ENCODE results near the gene HIRA.
"Not testable (repeated sequence)": the region's sequence is repeated elsewhere in the genome, so short reads cannot be mapped to it uniquely, and the experiment has no call there.

HIRA gene

GRCh38 chr22:19330865-19331418, 100.6 kb downstream of the HIRA start:
- Histone ChIP-seq H2BK15ac (replicated peaks; ENCODE audit: low read depth) (no peak overlapping the region), H3K79me1 (ENCODE audit: low read length) (no peaks in the 10 kb centered on the region), H2AK5ac (ENCODE audit: low read length) (no peak overlapping the region), H3K4me1 (ENCODE audit: control insufficient read depth, low read depth, low read length) (no peaks in the 10 kb centered on the region), H3K27me3 (ENCODE audit: insufficient read depth, low read length, poor library complexity) (no peaks in the 10 kb centered on the region), H3K4ac (ENCODE audit: low read depth, low read length) (no peak overlapping the region), H3K79me2 (ENCODE audit: control insufficient read depth, insufficient read depth, low read length) (no peaks in the 10 kb centered on the region), H3K23ac (ENCODE audit: low read length) (no peak overlapping the region), H2BK120ac (ENCODE audit: low read depth, low read length) (no peak overlapping the region), H4K5ac (ENCODE audit: low read length) (no peak overlapping the region), H3K4me2 (ENCODE audit: low read length) (no peak overlapping the region), H2BK5ac (ENCODE audit: low read length) (no peak overlapping the region), H3K9ac (ENCODE audit: low read length) (no peak overlapping the region), H3K4me3 (ENCODE audit: low read length) (no peak overlapping the region), H3K56ac (ENCODE audit: low read length) (no peak overlapping the region), H3K36me3 (ENCODE audit: control insufficient read depth, insufficient read depth, low read length) (peaks cover 11% of the 10 kb centered on the region), H3K27ac (ENCODE audit: low read depth, low read length) (no peak overlapping the region), H3K18ac (ENCODE audit: low read length) (no peak overlapping the region), H4K8ac (ENCODE audit: low read depth, low read length) (no peak overlapping the region)
- no peak for DNase-seq
- no CpG with 5 or more reads among the region's 13 CpGs for WGBS (ENCODE audit: extremely low coverage, insufficient coverage, low lambda C conversion rate)

DNA sequence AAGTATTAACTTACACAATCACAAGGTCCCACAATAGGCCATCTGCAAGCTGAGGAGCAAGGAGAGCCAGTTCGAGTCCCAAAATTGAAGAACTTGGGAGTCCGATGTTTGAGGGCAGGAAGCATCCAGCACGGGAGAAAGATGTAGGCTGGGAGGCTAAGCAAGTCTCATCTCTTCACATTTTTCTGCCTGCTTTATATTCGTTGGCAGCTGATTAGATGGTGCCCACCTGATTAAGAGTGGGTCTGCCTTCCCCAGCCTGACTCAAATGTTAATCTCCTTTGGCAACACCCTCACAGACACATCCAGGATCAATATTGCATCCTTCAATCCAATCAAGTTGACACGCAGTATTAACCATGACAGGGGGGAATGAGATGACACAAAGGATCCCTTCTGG, 101.3 kb downstream of the HIRA start:
- H3K36me3 ChIP-seq (ENCODE audit: control insufficient read depth, insufficient read depth, low read length) = peaks cover 11% of the 10 kb centered on the region
- H3K4ac ChIP-seq (ENCODE audit: low read depth, low read length); H3K18ac ChIP-seq (ENCODE audit: low read length); H3K79me2 ChIP-seq (ENCODE audit: control insufficient read depth, insufficient read depth, low read length); H3K27me3 ChIP-seq (ENCODE audit: insufficient read depth, low read length, poor library complexity); DNase-seq; H4K8ac ChIP-seq (ENCODE audit: low read depth, low read length); H3K9ac ChIP-seq (ENCODE audit: low read length); H3K4me2 ChIP-seq (ENCODE audit: low read length); H3K23ac ChIP-seq (ENCODE audit: low read length); H3K27ac ChIP-seq (ENCODE audit: low read depth, low read length); H3K56ac ChIP-seq (ENCODE audit: low read length); H2BK15ac ChIP-seq (replicated peaks; ENCODE audit: low read depth); H2BK120ac ChIP-seq (ENCODE audit: low read depth, low read length); H3K79me1 ChIP-seq (ENCODE audit: low read length); H3K4me3 ChIP-seq (ENCODE audit: low read length); H2AK5ac ChIP-seq (ENCODE audit: low read length); H2BK5ac ChIP-seq (ENCODE audit: low read length); H4K5ac ChIP-seq (ENCODE audit: low read length); H3K4me1 ChIP-seq (ENCODE audit: control insufficient read depth, low read depth, low read length): not testable (repeated sequence)
- WGBS (ENCODE audit: extremely low coverage, insufficient coverage, low lambda C conversion rate) = no CpG with 5 or more reads among the region's 5 CpGs

DNA sequence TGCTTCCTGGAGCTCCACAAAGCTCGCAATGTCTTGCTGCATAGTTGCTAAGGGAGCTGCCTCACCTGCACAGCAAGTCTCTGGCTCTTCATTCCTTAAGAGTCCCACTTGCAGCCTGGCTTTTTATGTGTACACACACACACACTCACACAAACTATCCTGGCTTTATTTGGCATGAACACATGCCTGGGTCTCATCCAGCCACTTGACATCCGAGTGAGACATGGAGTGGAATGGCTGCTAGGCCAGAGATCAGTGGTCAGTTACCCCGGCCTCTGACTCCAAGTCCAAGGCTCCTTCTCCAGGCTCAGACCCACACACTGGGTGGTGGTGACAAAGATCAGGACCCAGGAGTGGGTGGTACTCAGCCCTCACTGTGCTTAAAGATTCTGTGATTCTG, 102.1 kb downstream of the HIRA start:
- no peak overlapping the region for H3K56ac ChIP-seq (ENCODE audit: low read length)
- no peak overlapping the region for H2BK120ac ChIP-seq (ENCODE audit: low read depth, low read length)
- H3K36me3 ChIP-seq (ENCODE audit: control insufficient read depth, insufficient read depth, low read length) = peaks cover 11% of the 10 kb centered on the region
- H3K23ac ChIP-seq (ENCODE audit: low read length) = no peak overlapping the region
- no peak overlapping the region for H3K4me3 ChIP-seq (ENCODE audit: low read length)
- no peak overlapping the region for H2BK5ac ChIP-seq (ENCODE audit: low read length)
- no peak overlapping the region for H3K4ac ChIP-seq (ENCODE audit: low read depth, low read length)
- no peak overlapping the region for H3K18ac ChIP-seq (ENCODE audit: low read length)
- H3K27me3 ChIP-seq (ENCODE audit: insufficient read depth, low read length, poor library complexity) = no peaks in the 10 kb centered on the region
- H2BK15ac ChIP-seq (replicated peaks; ENCODE audit: low read depth) = no peak overlapping the region
- no peak overlapping the region for H4K5ac ChIP-seq (ENCODE audit: low read length)
- no peak overlapping the region for H3K4me2 ChIP-seq (ENCODE audit: low read length)
- no peak overlapping the region for H2AK5ac ChIP-seq (ENCODE audit: low read length)
- WGBS (ENCODE audit: extremely low coverage, insufficient coverage, low lambda C conversion rate) = no CpG with 5 or more reads among the region's 3 CpGs
- no peaks in the 10 kb centered on the region for H3K79me1 ChIP-seq (ENCODE audit: low read length)
- no peaks in the 10 kb centered on the region for H3K79me2 ChIP-seq (ENCODE audit: control insufficient read depth, insufficient read depth, low read length)
- H3K9ac ChIP-seq (ENCODE audit: low read length) = no peak overlapping the region
- H3K4me1 ChIP-seq (ENCODE audit: control insufficient read depth, low read depth, low read length) = no peaks in the 10 kb centered on the region
- no peak overlapping the region for H3K27ac ChIP-seq (ENCODE audit: low read depth, low read length)
- no peak overlapping the region for H4K8ac ChIP-seq (ENCODE audit: low read depth, low read length)
- no peak for DNase-seq

GRCh38 chr22:19325296-19325948, 106.1 kb downstream of the HIRA start:
- Histone ChIP-seq H3K18ac (ENCODE audit: low read length) (no peak overlapping the region), H3K27me3 (ENCODE audit: insufficient read depth, low read length, poor library complexity) (no peaks in the 10 kb centered on the region), H3K79me1 (ENCODE audit: low read length) (no peaks in the 10 kb centered on the region), H3K36me3 (ENCODE audit: control insufficient read depth, insufficient read depth, low read length) (peaks cover 4% of the 10 kb centered on the region), H3K4me3 (ENCODE audit: low read length) (no peak overlapping the region), H4K5ac (ENCODE audit: low read length) (no peak overlapping the region), H2BK120ac (ENCODE audit: low read depth, low read length) (no peak overlapping the region), H3K27ac (ENCODE audit: low read depth, low read length) (no peak overlapping the region), H3K23ac (ENCODE audit: low read length) (no peak overlapping the region), H3K56ac (ENCODE audit: low read length) (no peak overlapping the region), H3K79me2 (ENCODE audit: control insufficient read depth, insufficient read depth, low read length) (no peaks in the 10 kb centered on the region), H3K4me1 (ENCODE audit: control insufficient read depth, low read depth, low read length) (no peaks in the 10 kb centered on the region), H2AK5ac (ENCODE audit: low read length) (no peak overlapping the region), H3K4ac (ENCODE audit: low read depth, low read length) (no peak overlapping the region), H4K8ac (ENCODE audit: low read depth, low read length) (no peak overlapping the region), H3K9ac (ENCODE audit: low read length) (no peak overlapping the region), H3K4me2 (ENCODE audit: low read length) (no peak overlapping the region), H2BK5ac (ENCODE audit: low read length) (no peak overlapping the region), H2BK15ac (replicated peaks; ENCODE audit: low read depth) (no peak overlapping the region)
- WGBS (ENCODE audit: extremely low coverage, insufficient coverage, low lambda C conversion rate) = no CpG with 5 or more reads among the region's 5 CpGs
- DNase-seq = no peak

DNA sequence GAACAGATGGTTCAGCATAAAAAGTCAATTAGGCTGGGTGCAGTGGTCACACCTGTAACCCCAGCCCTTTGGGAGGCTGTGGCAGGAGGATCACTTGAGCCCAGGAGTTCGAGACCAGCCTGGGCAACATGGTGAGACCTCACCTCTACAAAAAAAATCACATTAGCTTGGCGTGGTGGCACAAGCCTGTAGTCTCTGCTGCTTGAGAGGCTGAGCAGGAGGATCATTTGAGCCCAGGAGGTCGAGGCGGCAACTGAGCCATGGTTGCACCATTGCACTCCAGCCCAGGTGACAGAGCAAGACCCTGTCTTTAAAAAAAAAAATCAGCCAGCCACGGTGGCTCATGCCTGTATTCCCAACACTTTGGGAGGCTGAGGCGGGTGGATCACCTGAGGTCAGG, 108.1 kb downstream of the HIRA start:
- H3K18ac ChIP-seq (ENCODE audit: low read length); H3K4me1 ChIP-seq (ENCODE audit: control insufficient read depth, low read depth, low read length); H3K4ac ChIP-seq (ENCODE audit: low read depth, low read length); H3K79me2 ChIP-seq (ENCODE audit: control insufficient read depth, insufficient read depth, low read length); H3K9ac ChIP-seq (ENCODE audit: low read length); H4K8ac ChIP-seq (ENCODE audit: low read depth, low read length); H3K4me3 ChIP-seq (ENCODE audit: low read length); H2BK15ac ChIP-seq (replicated peaks; ENCODE audit: low read depth); H3K4me2 ChIP-seq (ENCODE audit: low read length); H3K27ac ChIP-seq (ENCODE audit: low read depth, low read length); H3K23ac ChIP-seq (ENCODE audit: low read length); H2AK5ac ChIP-seq (ENCODE audit: low read length); H2BK120ac ChIP-seq (ENCODE audit: low read depth, low read length); H3K36me3 ChIP-seq (ENCODE audit: control insufficient read depth, insufficient read depth, low read length); H2BK5ac ChIP-seq (ENCODE audit: low read length); DNase-seq; H3K27me3 ChIP-seq (ENCODE audit: insufficient read depth, low read length, poor library complexity); H3K79me1 ChIP-seq (ENCODE audit: low read length); H4K5ac ChIP-seq (ENCODE audit: low read length); H3K56ac ChIP-seq (ENCODE audit: low read length): not testable (repeated sequence)
- WGBS (ENCODE audit: extremely low coverage, insufficient coverage, low lambda C conversion rate) = no CpG with 5 or more reads among the region's 6 CpGs

DNA sequence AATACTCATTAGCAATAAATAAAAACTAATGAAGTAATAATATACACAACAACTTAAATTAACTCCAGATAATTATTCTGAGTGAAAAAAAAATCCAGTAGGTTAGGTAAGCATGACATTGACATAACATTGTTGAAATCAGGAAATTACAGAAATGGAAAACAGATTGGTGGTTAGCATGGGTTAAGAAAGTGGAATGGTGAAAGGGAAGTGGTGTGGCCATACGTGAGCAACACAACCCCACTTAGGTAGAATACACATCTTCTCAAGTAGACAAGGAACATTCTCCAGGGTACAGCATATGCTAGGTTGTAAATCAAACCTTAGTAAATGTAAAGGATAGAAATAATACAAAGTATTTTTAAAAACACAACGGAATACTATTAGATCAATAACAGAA, 109.8 kb downstream of the HIRA start:
- Histone ChIP-seq H3K18ac (ENCODE audit: low read length) (no peak overlapping the region), H2BK5ac (ENCODE audit: low read length) (no peak overlapping the region), H3K27me3 (ENCODE audit: insufficient read depth, low read length, poor library complexity) (no peaks in the 10 kb centered on the region)

More for the DNA sequence above, 109.8 kb downstream of the HIRA start:
- Histone ChIP-seq H3K23ac (ENCODE audit: low read length) (no peak overlapping the region), H3K4me2 (ENCODE audit: low read length) (no peak overlapping the region), H3K56ac (ENCODE audit: low read length) (no peak overlapping the region), H2BK15ac (replicated peaks; ENCODE audit: low read depth) (no peak overlapping the region), H3K36me3 (ENCODE audit: control insufficient read depth, insufficient read depth, low read length) (no peaks in the 10 kb centered on the region), H4K5ac (ENCODE audit: low read length) (no peak overlapping the region), H3K4me1 (ENCODE audit: control insufficient read depth, low read depth, low read length) (no peaks in the 10 kb centered on the region), H3K79me2 (ENCODE audit: control insufficient read depth, insufficient read depth, low read length) (no peaks in the 10 kb centered on the region), H3K27ac (ENCODE audit: low read depth, low read length) (no peak overlapping the region), H3K4me3 (ENCODE audit: low read length) (no peak overlapping the region), H4K8ac (ENCODE audit: low read depth, low read length) (no peak overlapping the region), H2AK5ac (ENCODE audit: low read length) (no peak overlapping the region), H3K9ac (ENCODE audit: low read length) (no peak overlapping the region), H2BK120ac (ENCODE audit: low read depth, low read length) (no peak overlapping the region), H3K79me1 (ENCODE audit: low read length) (no peaks in the 10 kb centered on the region), H3K4ac (ENCODE audit: low read depth, low read length) (no peak overlapping the region)
- no CpG with 5 or more reads among the region's 2 CpGs for WGBS (ENCODE audit: extremely low coverage, insufficient coverage, low lambda C conversion rate)
- DNase-seq = no peak
